Measurements from ENCODE around the gene ANO3.

The ANO3 gene

DNA sequence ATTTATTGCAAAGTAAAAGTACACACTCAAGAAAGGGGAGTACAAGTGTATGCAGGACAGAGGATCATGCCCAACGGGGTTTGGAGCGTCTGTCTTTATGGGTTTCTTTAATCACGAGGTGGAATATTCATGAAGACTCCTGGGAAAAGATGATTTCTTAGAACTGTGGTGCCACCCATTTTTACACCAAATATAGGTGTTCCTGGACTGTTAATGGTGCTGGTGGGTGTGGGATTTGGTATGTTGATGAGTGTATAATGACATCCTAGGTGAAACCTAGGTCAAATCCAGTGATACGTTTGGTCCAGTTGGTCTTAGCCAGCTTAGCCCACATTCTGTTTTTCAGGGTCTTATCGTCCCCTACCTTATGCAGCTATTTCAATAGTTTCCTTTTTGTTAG, 21.1 kb downstream of the ANO3 start:
- in situ Hi-C loops (cut with MboI; ENCODE audit: low sequenced_read_pairs) = no loop called here

DNA sequence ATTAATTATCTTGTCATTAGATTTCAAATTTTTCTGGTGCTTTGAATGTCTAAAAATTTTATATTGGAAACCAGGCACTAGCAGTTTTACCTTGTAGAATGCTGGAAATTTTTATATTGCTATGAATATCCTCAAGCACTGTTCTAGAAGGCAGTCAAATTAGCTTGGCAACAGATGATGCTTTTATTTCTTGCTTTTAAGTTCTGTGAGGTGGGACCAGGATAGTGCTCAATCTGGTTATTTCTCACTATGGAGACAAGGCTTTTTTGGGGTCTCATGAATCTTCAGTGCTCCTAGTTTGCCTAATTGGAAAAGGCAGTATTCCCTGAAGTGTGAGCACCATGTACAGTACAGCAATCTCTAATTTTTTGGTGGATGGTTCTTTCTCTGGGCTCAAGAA, 27.1 kb downstream of the ANO3 start:
- in situ Hi-C loops (cut with MboI; ENCODE audit: low sequenced_read_pairs) = no loop called here

DNA sequence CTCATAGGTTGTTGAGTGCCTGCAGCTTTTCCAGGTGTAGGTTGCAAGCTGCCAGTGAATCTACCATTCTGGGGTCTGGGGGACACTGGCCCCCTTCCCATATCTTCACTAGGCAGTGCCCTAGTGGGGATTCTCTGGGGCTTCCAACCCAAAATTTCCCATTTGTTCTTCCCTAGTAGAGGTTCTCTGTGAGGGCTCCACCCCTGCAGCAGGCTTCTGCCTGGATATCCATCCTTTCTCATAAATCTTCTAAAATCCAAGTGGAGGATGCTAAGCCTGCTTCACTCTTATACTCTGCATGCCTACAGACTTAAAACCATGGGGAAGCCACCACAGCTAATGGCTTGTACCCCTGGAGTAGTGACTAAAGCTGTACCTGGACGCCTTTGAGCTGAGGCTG, 33.4 kb downstream of the ANO3 start:
- in situ Hi-C loops (cut with MboI; ENCODE audit: low sequenced_read_pairs) = no loop called here

DNA sequence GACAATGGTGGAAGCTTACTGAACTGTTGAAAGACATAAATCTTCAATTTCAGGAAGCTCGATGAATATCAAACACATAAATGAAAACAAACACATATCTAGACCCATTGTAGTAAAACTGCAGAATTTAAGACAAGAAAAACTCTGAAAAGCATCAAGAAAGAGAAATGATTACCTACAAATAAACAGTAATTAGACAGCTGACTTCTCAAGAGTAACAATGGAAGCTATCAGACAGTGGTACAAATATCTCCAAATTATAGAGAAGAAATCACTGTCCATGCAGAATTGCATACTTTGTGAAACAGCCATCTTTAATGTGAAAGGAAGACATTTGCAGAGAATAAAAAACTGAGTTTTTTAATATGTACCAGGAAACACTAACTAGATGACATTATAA, 45.7 kb downstream of the ANO3 start:
- in situ Hi-C loops (cut with MboI; ENCODE audit: low sequenced_read_pairs) = no loop called here

DNA sequence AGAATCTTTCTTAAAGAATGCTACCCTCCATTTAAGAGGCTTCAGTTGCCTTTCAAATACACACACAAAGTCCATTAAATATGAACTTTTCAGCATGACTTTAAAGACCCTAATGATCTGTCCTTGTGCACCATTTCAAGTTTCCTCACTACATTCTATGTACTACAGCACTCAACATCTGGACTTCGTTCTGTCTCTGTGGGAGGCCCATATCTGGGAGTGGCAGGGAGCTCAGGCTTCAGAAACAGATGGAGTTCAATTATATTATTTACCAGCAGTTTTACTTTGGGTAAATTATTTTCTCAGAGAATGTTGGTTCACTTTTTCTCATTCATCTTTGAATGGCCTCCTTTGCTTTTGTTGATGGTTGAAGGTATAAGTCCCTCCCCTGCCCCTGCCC, 67.4 kb downstream of the ANO3 start:
- in situ Hi-C loops (cut with MboI; ENCODE audit: low sequenced_read_pairs) = no loop called here

DNA sequence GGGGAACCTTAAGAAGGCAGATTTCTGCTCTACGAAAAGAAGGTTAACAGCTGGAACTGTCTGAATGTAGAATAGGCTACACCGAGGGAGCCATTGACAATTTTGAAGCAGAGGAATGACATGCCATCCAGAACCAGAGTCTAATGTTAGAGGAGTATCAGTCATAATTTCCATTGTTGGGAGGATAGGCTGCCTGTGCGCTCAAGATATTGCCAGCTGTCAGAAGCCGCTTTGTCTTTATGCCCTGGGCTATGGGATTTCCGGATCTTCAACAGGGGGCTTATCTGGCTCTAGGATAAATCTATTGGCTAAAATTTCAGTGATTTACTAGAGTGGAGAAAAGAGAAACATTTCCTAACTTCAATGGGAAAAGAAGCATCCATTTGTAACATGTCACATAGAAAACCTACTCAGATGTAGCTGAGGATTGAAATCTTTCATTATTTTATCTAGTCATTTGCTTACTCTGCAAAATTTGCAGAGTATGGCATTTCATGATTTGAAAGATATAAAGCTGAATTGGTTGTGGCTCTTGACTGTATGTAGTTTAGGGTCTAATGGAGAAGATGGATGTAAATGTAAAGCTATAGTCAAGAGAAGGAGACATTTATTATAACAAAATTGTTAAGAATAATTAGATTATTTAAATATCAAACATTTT, 78.9 kb downstream of the ANO3 start:
- in situ Hi-C loops (cut with MboI; ENCODE audit: low sequenced_read_pairs) = no loop called here

DNA sequence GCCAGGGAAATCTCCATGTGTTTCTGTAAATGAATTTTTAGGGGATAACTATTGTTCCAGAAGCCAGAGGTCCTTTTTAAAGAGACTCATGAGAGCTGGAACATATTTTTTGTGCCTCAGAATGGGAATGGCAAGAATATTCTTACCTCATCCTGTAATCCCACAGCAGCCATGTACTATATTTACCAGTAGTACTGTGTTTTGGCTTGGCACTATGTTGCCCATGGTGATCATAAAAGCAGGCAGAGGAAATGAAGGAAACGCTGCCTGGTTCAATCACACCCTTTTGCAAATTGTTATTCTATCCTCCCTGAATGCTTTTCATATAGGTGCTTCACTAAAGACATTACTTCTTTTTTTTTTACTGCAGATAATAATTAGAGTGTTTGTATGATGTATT, 81.0 kb downstream of the ANO3 start:
- in situ Hi-C loops (cut with MboI; ENCODE audit: low sequenced_read_pairs) = no loop called here

DNA sequence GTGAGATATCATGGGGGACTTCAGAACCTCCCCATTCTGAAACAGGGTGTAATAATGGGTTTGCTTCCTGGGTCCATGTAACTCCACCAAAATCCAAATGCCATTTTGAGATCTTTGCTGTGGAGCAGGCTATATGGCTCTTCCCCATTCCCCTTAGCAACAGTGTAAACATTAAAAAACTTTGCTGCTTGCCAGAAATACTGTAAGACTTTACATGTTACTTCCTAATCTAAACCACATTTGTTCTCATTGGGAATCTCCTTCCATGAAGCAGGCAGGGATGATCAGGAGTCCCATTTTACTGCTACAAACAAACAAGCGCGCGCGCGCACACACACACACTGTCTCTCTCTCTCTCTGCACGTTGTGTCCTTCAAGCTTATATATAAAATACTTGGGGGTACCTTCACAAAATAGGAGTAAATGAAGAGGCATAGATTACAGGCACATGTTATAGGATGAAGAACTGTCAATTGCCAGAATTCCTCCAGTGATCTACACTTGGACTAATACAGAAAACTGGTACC, 86.5 kb downstream of the ANO3 start:
- in situ Hi-C loops (cut with MboI; ENCODE audit: low sequenced_read_pairs) = no loop called here

DNA sequence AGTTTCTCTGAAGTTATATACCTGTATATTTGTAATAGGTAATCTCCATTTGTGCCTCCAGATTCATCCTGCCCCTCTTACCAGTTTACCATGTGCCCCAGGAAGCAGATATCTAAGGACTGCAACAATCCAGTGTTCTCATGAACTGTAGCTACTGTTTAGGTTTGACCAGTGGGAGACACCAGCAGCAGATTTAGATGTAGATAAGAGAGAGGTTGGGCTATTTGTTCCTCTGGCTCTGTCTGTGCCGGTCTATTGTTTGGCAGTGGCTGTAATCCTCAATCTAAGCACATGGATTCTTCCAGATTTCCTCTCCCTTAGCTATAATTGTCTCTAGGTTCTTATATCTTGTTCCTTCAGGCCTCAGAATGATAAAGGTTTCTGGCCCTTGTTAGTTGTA, 88.4 kb downstream of the ANO3 start:
- in situ Hi-C loops (cut with MboI; ENCODE audit: low sequenced_read_pairs) = no loop called here

DNA sequence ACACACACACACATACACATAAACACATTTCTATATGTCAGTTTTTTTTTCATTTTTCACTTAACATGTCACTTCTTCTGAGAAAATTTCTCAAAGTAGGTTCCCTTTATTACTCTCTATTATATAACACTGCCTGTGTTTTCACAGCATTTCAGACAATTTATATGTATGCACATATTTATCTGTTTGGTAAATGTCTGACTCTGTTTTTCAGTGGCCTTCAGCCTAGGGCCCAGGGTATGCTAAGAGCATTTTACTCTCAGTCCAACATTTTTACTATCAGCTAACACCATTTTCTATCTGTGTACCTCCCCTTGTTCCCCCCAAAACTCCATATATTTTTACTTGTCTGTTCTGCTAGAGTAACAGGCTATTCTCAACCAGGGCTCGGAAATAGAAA, 92.3 kb downstream of the ANO3 start:
- in situ Hi-C loops (cut with MboI; ENCODE audit: low sequenced_read_pairs) = no loop called here

DNA sequence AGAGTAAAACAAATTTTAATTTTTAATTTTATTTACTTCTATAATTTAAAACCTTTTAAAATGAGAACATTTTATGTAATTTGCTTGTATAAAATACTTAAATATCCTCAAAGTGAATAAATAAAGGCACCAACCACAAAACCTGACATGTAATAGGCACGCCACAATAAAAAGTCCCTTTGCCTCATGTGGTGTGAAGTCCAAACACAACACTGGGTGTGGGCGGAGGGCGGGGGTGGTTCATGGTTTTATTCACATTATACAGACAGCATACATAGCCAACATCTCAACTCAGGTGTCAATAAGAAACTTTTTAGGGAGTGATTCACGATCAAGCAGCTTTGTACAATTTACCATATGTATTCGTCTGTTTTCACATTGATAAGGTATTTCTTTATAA, 107.9 kb downstream of the ANO3 start:
- in situ Hi-C loops (cut with MboI; ENCODE audit: low sequenced_read_pairs) = no loop called here

DNA sequence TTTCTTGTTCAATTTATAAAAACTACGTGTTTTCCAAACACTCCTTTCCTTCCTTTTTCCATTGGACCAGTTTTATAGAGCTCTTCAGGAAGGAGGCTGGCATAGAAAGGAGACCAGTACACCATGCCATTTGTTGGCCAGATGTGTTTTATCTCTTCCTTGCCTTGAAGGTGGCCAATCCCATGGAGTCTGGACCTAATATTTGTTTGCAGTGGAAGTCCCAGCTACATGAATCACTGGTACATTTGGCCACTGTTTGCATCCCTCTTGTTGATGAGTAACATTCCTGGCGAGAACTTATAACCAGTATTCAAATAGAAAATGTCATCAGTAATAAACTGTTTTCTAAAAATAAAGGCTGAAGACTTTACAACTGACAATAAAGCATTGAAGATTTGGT, 110.2 kb downstream of the ANO3 start:
- in situ Hi-C loops (cut with MboI; ENCODE audit: low sequenced_read_pairs) = no loop called here

DNA sequence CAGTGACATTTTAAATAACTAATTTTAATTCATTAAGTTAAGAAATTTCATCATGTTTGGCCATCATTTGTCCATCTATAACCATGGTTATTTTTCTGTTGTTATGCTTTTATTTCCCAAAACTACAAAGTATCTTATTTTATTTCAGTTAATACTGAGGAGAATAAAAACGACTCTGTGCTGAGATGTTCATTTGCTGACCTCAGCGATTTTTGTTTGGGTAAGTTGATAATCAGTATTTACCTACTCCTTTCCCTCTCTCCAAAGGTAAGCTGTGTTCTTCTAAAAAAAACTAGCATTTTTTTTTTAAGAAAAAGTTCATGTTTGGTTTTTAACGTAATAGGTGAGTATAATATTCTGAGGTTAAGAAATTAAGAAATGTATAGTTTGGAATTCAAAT, 111.7 kb downstream of the ANO3 start:
- in situ Hi-C loops (cut with MboI; ENCODE audit: low sequenced_read_pairs) = no loop called here

DNA sequence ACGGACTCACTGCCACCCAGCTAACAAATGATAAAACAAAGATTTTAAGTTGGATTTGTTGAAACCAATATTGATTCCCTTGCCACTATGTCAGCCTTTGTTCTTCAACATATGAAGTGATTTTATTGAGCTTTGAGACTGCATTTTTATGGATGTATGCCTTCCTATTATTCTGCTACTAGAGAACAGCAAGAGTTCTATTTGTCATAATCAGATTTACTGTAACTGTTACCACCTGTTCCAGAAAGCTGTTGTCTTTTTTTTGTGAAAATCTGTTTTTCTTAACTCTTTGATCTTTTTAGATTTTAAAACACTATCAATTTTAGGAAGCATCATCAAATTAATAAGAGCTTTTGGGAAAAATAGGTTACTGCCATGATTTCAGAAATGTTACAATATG, 125.7 kb downstream of the ANO3 start:
- in situ Hi-C loops (cut with MboI; ENCODE audit: low sequenced_read_pairs) = no loop called here

DNA sequence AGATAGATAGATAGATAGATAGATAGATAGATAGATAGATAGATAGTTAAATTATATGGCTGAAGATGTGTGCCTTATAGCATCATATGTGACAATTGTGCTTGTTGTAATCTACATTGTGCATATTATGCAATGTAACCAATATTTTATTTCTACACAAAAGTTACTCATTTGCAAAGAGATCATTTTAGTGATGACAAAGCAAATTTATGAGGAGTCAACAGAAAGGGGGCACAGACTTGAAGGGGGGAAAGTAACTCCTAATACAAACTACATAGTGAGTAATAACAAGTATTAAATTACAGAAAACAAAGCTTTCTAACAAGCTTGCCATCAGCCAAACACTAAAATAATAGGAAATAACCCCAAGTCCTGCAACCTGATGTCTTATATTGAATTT, 133.3 kb downstream of the ANO3 start:
- in situ Hi-C loops (cut with MboI; ENCODE audit: low sequenced_read_pairs) = no loop called here

DNA sequence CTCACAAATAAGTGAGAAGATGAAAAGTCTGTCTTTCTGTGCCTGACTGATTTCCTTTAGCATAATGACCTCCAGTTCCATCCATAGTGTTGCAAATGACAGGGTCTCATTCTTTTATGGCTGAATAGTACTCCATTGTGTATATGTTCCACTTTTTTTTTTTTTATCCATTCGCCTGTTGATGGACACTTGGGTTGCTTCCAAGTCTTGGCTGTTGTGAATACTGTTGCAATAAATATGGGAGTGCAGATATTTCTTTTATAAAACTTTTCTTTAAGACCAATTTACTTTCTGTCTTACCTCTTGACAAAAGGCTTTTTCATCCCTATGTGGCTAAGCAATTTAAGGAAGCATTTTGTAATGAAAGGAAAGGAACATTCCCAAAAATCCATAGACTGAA, 135.6 kb downstream of the ANO3 start:
- in situ Hi-C loops (cut with MboI; ENCODE audit: low sequenced_read_pairs) = no loop called here

DNA sequence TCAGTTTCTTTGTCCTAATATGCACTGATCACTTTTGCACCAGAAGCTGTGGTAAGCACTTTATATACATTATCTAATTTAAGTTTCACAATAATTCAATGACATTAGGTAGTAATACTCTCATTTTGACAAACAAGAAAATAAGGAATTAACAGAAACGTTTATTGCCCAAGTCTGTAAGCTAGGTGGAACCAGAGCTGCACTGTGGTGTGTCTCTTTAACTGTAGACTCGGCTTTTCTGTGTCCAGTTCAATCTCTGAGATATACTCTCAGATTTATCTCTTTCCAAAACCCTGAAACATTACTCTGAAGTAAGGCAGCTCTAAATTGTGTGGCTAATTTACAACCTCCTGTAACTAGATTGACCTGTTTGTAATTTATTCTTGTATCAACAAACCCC, 139.1 kb downstream of the ANO3 start:
- in situ Hi-C loops (cut with MboI; ENCODE audit: low sequenced_read_pairs) = no loop called here

DNA sequence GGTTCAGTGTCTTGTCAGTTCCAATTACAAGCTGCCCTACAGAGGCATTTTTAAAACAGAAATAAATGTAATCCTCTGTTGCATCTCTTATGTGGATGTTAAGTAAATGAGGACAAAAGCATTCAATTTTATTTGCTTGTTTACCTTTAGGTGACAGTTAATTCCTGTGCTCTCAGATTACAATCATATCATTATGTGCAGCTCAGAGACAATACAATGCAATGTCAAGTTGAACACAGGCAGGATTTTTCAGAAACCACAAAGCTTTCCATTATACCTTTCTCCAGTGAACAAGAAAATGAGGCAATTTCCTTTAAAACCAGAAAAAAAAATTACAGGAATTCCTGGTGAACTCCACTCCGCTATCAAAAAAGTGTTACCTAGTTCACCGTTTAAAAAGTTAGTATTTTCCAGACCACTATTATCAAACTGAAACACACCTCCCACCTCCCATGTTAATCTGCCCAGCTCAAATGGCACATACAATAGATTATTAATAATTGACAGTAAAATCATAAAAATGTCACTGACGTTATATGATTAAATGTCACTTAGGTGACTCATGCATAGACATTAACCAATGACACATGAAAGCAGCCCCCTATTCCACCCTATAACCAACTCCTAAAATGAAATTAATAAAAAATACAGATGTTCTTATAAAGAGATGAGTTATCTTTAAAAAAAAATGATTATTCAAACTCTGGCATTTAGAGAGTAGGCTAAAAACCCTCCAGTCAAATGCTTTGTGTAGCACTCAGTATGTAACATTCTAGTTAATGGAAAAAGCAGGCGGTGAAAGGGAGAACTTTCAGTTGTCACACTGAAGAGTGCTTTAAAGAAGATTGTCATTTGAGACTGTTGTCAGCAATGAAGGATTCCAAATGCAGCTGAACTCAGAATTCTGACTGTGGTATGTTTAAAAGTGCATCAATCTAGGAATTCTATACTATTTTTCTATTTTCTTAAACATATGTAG, 141.6 kb downstream of the ANO3 start:
- in situ Hi-C loops (cut with MboI; ENCODE audit: low sequenced_read_pairs) = no loop called here

DNA sequence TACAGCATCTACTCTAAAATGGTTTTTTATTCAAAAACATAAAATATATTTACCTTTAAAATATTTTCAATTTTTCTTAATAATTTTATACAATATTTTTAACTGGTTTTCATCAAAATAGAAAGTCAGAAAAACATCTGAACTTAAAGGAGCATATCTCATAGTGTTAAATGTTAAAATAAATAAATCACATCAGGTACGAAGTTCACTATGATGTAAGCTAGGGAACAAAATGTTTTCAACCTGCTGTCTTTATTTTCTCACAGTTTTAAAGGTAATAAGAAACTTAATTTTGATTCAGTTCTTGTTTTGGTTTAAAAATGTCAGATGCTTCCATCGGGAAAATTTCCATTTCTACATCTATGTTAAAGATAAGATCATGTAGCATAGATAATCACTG, 142.5 kb downstream of the ANO3 start:
- in situ Hi-C loops (cut with MboI; ENCODE audit: low sequenced_read_pairs) = no loop called here

DNA sequence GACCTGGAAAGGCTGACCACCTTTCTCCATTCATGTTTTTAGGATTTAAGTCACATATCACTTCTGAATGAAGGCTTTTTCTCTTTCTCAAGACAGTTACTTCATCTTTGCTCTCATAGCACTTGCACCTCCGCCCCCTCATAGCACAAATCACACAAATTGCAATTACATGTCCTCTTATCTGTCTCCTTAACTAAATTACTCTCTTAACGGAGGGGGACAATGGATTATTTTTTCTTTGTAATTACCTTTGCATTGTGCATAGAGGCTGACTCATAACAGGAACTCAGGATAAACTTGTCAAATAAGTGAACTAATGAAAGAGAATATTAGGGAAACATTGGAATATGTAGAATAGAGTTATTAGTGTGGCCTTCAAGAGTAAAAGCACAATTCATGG, 145.5 kb downstream of the ANO3 start:
- in situ Hi-C loops (cut with MboI; ENCODE audit: low sequenced_read_pairs) = no loop called here

DNA sequence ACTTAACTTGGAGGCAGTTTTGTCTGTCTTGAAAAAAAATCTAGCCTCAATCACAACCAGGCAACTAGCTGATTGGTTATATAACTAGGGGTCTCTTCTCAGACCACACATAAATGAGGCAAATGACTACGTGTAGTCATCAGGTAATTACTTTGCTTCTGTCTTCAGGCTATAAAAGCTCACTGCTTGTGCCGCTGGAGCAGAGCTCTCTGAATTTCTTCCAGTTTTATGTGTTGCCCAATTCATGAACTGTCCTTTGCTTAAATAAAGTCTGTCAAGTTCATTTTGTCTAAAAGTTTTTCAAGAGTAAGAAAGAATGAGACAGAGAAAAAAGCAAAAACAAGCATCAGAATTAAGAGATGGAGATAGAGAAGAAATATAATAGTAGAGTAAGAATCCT, 146.8 kb downstream of the ANO3 start:
- in situ Hi-C loops (cut with MboI; ENCODE audit: low sequenced_read_pairs) = no loop called here

DNA sequence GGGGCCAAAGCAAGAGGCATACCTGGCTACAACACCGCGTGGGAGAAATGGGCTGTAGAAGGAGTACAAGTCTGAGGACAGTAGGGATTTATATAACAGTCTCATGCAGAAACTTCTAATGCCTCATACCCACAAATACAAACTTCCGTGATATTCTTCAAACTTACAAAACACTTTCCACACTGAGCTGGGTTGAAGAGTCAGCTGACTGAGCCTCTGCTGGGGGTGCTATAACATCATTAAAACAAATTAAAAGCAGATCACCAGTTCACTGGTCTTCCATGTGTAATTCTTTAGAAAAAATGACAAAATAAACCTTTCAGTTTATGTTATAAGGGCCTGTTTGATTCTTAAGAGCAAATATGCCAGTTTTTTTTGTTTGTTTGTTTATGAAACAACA, 148.1 kb downstream of the ANO3 start:
- in situ Hi-C loops (cut with MboI; ENCODE audit: low sequenced_read_pairs) = no loop called here
